ENCODE data around the gene JARID2. TPM values are rescaled to one million over a fixed set of nuclear protein-coding genes. Genes with fewer than 3 reads are reported as not detected.

Gene JARID2
- total and polyA plus RNA-seq, 2 of the 8 experiments (the other 6 are each of a cell fraction or from before 2014, with no cell fraction given) = 60.1 to 239 TPM

GRCh38 chr6:15526212-15526701, 280.4 kb downstream of the JARID2 start (continued):
- TF ChIP-seq GABPA (IDR thresholded peaks at IDR 0.05; ENCODE audit: borderline replicate concordance, insufficient read depth, low read length) (no peak), SUZ12 (IDR thresholded peaks at IDR 0.05; ENCODE audit: low read length) (no peak), SIX5 (IDR thresholded peaks at IDR 0.05; ENCODE audit: low read depth, low read length) (no peak), PHF8 (conservative IDR thresholded peaks at IDR 0.05; ENCODE audit: low read depth, low read length) (no peak), JUND (IDR thresholded peaks at IDR 0.05; ENCODE audit: low read length) (no peak), RBBP5 (IDR thresholded peaks at IDR 0.05; ENCODE audit: borderline replicate concordance, low read depth, low read length) (no peak), NRF1 (IDR thresholded peaks at IDR 0.05; ENCODE audit: low read depth, low read length) (no peak), CBX5 (IDR thresholded peaks at IDR 0.05; ENCODE audit: low read depth, low read length) (no peak), RFX5 (IDR thresholded peaks at IDR 0.05; ENCODE audit: borderline replicate concordance, low read depth, low read length) (no peak), CHD7 (IDR thresholded peaks at IDR 0.05; ENCODE audit: insufficient replicate concordance, low read length) (no peak), TAF7 (optimal IDR thresholded peaks at IDR 0.05; ENCODE audit: borderline replicate concordance, low read depth, low read length) (no peak)
